GM19099 (cell line): ENCODE data around the gene POLDIP3.

Experiments
- POLR2A ChIP-seq: IDR thresholded peaks from 3 replicates; pipeline ENCODE4 v1.6.1; 2011; ENCODE audit warnings: low read depth; ENCODE audit not compliant: insufficient read length; ENCODE audit errors: extremely low read depth

The POLDIP3 gene

DNA sequence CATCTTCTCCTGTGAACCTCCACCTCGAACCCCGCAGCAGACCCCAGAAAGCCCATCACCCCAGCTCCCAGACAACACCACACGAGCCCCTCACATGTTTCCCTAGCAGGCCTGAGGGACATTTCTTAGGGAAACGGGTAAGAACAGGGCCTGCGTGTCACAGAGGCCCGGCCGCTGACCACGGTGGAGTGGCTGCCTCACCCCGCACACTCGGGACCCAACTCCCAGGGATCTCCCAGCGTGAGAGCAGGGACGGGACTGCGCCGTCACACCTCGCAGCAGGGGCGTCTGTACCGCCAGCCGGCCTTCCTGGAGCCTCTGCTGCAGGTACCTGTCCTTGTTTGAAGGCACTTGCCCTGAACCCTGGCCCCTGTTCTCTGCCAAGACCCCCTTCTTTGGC lies 15.5 kb upstream of the POLDIP3 start:
- no peak for TF ChIP-seq POLR2A

DNA sequence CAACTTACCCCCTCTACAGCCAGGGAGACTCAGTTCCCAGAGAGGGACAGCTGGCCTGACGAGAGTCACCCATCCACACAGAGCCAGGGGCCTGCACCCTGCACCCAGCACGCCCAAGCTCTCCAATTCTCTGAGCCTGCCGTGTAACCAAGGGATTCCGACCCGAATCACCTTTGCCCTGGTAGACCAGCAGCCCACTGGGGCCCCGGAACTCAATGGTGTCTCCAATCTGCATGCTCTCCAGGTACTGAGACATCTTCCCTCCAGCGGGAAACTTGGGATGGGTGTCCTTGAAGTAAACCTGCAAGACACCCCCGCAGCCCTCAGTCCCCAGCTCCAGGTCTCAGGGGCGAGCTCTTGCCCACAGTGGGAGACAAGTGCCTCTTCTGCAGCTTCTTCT lies 13.3 kb upstream of the POLDIP3 start:
- no peak for TF ChIP-seq POLR2A

DNA sequence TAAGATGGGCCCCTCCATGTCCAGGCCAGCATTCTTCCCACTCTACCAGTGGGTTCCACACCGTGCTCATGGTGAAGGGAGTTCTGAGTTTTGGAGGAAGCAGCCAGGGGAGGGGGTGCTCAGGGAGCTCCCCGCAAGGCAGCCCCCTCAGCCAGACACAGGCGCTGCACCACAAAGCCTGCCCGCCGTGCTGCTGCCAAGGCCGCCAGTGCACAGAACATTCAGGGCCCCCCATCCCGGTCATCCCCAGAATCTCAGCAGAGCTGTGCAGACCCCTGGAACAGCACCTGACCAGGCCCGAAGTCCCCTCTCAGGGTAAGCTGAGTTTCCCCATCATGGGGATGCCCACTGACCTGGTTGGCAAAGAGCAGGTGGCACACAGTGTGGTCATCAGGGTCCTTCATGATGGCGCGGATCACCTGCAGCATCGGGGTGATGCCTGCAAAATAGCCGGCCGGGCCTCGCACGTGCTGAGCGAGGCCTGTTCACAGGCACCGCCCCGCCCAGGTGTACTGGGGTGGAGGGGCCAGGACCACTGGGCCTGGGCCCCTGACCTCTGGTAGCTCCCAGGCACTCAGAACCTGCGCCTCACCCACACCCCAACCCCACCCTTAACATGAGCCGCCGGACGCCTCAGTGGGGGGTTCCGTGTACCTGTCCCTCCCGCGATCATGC lies 12.4 kb upstream of the POLDIP3 start:
- no peak for TF ChIP-seq POLR2A

DNA sequence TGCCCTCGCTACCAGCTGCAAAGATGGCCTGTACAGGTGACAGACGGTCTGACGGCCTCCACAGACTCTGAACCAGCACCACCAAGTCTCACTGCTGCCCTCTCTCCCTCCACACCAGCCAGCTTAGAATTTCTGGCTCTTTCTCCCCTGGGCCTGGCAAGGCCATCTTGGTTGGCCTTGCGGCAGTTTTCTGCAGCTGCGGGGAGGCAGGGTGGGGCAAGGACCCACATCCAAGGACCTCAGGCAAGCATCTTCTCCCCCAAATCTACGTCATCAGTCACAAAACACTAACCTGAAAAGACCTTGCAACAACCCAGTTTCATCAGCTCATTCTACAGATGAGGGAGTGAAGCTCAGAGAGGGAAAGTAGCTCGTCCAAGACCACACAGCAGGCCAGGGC lies 11.7 kb upstream of the POLDIP3 start:
- TF ChIP-seq POLR2A: no peak

DNA sequence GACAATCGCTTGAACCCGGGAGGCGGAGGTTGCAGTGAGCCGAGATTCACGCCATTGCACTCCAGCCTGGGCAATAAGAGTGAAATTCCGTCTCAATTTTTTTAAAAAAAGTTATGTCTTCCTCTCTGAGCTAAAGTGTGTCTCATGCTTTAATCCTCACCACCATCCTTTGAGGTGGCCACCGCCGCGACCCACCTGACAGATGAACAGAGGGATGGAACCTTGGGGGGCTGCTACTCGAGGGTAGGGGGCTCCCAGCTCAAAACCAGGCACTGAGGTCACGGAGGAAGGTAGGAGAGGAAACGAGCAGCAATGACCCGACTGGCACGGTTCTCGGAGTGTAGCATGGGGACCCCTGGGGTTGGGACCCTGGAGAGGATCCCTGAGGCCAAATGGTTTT lies 10.7 kb upstream of the POLDIP3 start:
- no peak for TF ChIP-seq POLR2A

DNA sequence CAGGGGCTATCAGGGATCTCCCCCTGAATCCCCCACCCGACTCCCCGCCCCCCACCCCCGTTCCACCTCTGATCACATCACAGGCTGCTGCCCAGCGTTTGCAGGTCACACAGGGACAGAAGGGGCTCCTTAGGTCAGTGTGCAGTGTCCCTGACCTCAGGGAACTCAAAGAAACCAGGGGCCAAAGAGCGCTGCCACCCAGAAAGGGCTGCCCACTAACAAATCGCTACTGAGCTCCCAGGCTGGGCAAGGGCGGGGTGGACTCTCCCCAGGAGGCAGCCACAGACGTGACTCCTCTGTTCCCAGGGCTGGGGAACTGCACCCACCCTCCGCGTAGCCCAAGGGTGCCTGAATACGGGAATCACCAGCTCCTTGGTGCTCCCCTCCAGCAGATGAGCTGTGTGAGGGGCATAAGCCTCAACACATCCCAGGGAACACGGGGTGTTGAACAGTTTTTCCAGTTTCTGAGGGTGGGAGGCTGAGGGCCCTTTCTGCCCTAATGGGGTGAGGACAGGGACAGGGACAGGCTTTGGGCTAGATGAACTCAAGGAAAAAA lies 9.9 kb upstream of the POLDIP3 start:
- no peak for TF ChIP-seq POLR2A

DNA sequence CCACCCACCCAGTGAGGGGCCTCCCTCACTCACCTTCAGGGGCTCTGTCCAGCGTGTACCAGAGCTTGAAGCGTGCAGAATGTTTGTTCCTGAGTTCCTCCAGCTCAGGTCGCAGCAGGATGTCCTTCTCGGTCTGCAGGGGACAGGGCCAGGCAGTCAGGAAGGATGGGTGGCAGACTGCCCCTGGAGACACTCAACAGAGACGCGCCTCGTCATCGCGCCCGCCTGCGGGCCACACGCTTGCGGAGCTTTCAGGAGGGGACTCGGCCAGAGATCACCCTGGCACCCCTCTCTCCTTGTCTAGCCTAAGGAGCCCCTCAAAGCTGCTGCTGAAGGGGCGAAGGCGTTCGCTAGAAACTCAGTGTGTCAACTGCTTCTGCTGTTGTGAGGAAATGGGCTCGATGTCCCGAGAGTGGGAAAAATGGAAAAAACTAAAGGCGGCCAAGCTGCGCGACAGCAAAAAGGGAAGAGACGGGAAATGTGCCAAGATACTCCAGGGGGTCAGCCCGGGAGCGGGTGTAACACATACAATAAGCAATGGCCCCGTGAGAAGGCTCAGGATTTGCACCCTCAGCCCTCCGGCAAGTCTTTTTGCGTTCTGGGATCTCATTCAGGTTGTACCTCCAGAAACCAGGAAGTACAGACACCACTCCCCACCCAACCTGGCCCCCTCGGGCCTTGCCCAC lies 9.2 kb upstream of the POLDIP3 start:
- no peak for TF ChIP-seq POLR2A

DNA sequence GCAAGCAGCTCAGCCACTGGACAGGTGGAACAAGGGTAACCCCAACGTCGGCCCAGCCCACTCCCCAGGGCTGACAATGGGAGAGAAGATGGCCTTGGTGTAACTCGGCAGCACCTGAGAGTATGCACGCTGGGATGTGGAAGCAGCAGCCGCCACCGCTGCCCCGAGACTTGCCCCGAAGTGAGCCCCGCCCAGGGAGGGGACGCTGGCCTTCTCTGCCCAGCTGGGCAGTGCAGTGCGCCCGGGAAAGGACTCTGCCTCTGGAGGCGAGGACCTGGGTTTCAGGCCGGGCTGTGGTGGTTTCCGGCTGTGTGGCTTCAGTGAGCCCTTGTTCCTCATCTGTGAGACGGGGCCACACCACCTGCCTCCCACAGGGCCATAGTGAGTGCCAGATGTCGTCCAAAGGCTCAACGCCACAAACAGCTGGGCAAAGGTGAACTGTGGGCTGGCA lies 8.6 kb upstream of the POLDIP3 start:
- no peak for TF ChIP-seq POLR2A

DNA sequence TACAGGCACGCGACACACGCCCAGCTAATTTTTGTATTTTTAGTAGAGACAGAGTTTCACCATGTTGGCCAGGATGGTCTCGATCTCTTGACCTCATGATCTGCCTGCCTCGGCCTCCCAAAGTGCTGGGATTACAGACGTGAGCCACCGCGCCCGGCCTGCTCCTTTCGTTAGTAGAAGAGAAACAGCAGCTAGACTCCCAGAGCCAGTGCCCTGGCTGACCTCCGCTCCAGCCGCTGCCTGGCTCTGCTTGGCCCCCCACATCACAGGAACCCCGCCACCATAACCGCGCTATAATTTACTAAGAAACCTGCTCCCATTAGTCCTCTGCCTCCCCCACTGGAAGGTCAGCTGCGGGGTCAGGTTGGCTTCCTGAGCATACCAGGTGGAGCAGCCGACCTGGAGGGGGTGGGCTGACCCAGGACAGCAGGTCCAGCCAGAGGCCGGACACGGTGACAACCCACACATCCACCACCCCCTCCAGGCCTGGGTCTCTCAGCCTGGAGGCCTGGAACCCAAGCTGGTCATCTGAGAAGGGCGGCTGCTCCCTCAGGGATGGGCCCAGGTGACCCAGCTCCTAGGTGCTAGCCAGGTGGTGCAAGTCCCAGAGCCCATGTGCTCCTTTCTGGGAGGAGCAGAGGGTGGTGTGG lies 7.5 kb upstream of the POLDIP3 start:
- no peak for TF ChIP-seq POLR2A

DNA sequence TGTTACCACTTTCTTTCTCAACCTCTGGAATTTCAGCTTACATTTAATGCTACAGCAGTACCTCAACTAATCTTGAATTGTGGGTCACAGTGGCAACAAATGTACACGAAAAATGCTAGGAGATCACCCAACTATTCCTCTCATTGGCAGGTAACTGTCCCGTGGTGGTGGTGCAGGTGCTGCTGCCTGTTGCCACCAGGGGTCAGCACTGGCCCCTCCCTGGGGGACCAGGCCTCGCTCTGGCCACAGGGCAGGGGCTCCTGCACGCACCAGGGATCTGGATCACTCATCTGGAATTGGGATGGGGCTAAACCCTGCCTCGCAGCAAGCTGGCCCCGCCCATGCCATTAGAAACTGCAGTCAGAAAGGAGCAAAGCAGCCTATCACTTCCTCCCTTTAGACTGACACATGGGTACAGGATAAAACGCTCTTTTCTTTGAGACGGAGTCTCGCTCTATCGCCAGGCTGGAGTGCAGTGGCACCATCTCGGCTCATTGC lies 6.9 kb upstream of the POLDIP3 start:
- TF ChIP-seq POLR2A: no peak

DNA sequence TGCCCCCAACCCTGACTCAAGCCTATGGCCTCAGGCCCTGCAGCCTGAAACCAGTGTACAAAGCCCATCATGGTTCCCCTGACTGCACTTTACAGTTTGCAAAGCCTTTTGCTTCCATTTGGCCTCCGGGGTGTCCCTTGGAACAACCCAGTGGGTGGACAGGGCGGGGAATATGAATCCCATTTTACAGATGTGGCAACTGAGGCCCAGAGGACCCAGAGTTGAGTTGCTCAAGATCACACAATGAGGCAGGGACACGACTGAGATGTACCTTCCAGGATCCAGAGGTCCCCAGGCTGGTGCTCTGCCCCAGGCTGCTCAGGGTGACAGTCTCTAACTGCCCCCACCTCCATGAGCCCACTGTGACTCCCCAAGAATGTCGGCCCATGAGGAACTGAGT lies 5.4 kb upstream of the POLDIP3 start:
- no peak for TF ChIP-seq POLR2A

DNA sequence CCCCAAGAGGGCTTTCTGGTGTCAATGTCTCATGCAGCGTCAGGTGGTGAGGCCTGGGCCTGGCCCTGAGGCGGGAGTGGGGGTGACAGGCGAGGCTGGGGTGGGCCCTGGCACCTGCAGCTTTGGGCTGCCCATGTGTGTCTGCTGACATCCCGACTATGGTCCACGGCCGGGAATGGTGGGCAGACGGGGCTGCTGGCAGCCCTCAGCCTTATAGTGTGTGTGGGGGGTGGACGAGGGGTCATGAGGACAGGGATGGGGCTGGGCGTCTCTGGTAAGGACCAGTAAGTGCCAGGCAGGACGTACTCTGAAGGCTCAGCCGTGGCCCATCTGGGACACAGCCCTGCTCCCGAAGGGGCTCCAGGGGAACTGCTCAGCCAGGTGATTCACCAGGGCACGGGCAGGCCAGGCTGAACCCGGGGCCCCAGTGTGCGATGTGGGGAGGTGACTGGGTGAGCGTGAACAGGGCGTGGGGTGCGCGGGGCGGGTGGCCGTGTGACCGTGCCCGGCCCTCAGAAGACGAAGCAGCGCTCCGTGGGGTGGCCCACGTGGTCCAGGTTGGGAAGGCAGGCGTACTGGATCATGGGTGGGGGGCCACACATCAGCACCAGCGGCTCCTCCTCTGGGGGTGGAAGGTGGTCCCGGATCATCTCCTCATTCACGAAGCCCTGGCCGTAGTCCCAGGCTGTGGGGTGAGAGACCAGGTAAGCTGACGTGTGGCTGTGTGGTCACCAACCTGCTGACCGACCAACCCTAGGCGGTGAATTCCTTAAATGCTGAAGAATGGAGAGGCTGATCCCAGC lies 4.8 kb upstream of the POLDIP3 start:
- no peak for TF ChIP-seq POLR2A

DNA sequence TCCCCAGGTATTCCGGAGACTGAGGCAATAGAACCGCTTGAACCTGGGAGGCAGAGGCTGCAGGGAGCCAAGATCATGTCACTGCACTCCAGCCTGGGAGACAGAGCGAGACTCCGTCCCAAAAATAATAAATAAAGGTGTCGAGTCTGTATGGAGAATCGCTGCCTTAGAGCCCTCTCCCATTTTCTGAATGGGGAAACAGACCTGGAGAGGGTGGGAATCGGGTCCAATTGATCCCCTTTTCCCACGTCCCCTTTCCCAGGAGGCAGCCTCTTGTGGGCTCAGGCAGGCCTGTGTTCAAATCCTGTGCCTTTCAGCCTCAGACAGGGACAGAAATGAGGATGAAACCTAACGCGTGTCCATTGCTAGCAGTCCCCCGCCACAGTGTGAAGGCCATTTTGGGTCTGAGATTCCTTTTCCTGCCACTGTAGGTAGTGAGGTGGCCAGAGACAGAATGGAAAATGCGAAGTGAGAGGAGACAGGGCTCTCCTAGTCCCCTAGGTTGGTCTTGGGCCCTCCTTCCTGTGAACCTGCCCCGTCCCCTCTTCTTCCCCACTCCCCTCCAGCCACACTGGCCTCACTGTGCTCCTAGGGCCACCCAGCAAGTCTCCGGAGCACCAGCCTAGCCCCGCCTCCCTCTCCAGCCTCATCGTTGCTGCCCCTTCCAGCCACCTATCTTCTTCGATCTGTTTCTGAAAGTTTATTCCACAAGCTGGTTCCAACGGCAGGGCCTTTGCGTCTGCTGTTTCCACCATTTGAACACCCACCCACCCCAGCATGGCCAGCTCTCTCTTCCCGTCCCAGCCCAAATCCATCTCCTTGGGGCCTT lies 2.7 kb upstream of the POLDIP3 start:
- TF ChIP-seq POLR2A: no peak
